ENCODE results near the gene CREG1. TPM values are rescaled to one million over a fixed set of nuclear protein-coding genes. Genes with fewer than 3 reads are reported as not detected.

CREG1 gene
- total and polyA plus RNA-seq, 2 experiments from 2014 or later = 21.2 to 42.7 TPM

- no peak overlapping the region for H3K4me3 ChIP-seq
- ATAC-seq = no peak; the same call in 2 of the 3 replicates
- H3K9me3 Mint-ChIP-seq = no peaks in the 10 kb centered on the region
- peak overlapping the region; percentile 96 for H2AFZ ChIP-seq
- H3K27me3 ChIP-seq (ENCODE audit: insufficient read depth) = no peaks in the 10 kb centered on the region
- H3K36me3 ChIP-seq (ENCODE audit: insufficient read depth) = no peaks in the 10 kb centered on the region
- H4K20me1 ChIP-seq (replicated peaks; ENCODE audit: insufficient read depth) = no peaks in the 10 kb centered on the region
- TF ChIP-seq CTCF (conservative IDR thresholded peaks at IDR 0.05; ENCODE audit: low read depth in 2 of 2) (no peak), NANOG (IDR thresholded peaks at IDR 0.05; ENCODE audit: borderline replicate concordance) (no peak), CREB1 (CRISPR knock-in tag; IDR thresholded peaks at IDR 0.05; ENCODE audit: low read depth) (no peak), JUNB (IDR thresholded peaks at IDR 0.05; ENCODE audit: unreplicated experiment) (no peak), ZNF114 (CRISPR knock-in tag; IDR thresholded peaks at IDR 0.05) (no peak), POLR2AphosphoS5 (IDR thresholded peaks at IDR 0.05; ENCODE audit: low read depth) (no peak), EZH2phosphoT487 (IDR thresholded peaks at IDR 0.05; ENCODE audit: unreplicated experiment) (no peak), ZNF331 (CRISPR knock-in tag; IDR thresholded peaks at IDR 0.05; ENCODE audit: low read depth) (no peak), STAT1 (IDR thresholded peaks at IDR 0.05; ENCODE audit: unreplicated experiment) (no peak)
- TF ChIP-seq, protein P1, sequence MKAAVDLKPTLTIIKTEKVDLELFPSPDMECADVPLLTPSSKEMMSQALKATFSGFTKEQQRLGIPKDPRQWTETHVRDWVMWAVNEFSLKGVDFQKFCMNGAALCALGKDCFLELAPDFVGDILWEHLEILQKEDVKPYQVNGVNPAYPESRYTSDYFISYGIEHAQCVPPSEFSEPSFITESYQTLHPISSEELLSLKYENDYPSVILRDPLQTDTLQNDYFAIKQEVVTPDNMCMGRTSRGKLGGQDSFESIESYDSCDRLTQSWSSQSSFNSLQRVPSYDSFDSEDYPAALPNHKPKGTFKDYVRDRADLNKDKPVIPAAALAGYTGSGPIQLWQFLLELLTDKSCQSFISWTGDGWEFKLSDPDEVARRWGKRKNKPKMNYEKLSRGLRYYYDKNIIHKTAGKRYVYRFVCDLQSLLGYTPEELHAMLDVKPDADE (IDR thresholded peaks at IDR 0.05) = no peak
- no peak for DNase-seq (ENCODE audit: low spot score)
- no peak overlapping the region for H3K27ac Mint-ChIP-seq
- peaks cover 4% of the 10 kb centered on the region; the same call in 1 of the 2 replicates for H3F3A ChIP-seq (replicated peaks; ENCODE audit: low read depth)
- H3K4me1 Mint-ChIP-seq = peaks cover 38% of the 10 kb centered on the region
- H3K79me2 ChIP-seq (replicated peaks; ENCODE audit: insufficient read depth) = no peaks in the 10 kb centered on the region
- H3K27me3 Mint-ChIP-seq (ENCODE audit: insufficient read depth, low read depth, poor library complexity) = peaks cover 22% of the 10 kb centered on the region
- H3K27ac ChIP-seq (ENCODE audit: low read depth) = no peak overlapping the region
- peak overlapping the region; percentile 43; the same call in 1 of the 2 replicates for H3K4me2 ChIP-seq
- no peak overlapping the region for H3K4me3 Mint-ChIP-seq
- H3K4me1 ChIP-seq (ENCODE audit: insufficient read depth) = peaks cover 32% of the 10 kb centered on the region
- H3K9me2 ChIP-seq (ENCODE audit: insufficient read depth) = 0 out of 2 replicates have a peak, but pooled peaks cover 4% of the 10 kb centered on the region
- H3K36me3 Mint-ChIP-seq (ENCODE audit: low read depth) = no peaks in the 10 kb centered on the region
These were observed 61.1 kb downstream of the CREG1 start for GRCh38 chr1:167492481-167492910.

DNA sequence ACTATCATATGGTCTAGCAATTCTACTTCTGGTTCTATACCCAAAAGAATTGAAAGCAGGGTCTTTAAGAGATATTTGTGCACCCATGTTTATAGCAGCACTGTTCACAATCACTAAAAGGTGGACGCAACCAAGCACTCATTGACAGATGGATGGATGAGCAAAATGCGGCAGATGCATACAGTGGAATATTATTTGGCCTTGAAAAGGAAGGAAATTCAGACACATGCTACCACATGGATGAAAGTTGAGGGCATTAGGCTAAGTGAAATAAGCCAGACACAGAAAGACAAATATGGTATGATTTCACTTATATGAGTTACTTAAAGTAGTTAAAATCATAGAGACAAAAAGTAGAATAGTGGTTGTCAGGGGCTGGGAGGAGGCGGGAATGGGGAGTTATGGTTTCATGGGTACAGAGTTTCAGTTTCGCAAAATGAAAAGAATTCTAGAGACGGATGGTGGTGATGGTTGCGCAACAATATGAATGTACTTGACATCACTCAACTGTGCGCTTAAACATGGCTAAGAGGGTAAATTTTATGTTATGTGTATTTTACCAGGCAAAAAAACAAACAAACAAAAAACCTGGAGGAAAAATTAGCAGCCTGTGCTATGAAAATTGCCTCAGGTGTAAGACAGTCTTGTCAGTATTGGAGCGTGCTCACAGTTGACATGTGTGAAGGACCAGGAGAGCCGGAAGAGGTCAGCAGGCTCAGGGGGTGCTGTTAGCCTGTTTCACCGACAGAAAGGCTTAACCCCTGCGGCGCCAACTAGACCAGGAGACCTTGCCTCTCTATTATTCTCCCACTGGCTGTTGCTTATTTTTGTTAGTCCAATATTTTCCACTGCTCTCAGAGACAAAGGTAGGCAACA, 61.7 kb downstream of the CREG1 start:
- DNase-seq (ENCODE audit: low spot score) = peak; percentile 52
- Mint-ChIP-seq H3K36me3 (ENCODE audit: low read depth) (no peaks in the 10 kb centered on the region), H3K4me3 (no peak overlapping the region; the same call in 2 of the 3 replicates), H3K4me1 (peaks cover 38% of the 10 kb centered on the region), H3K9me3 (no peaks in the 10 kb centered on the region), H3K27me3 (ENCODE audit: insufficient read depth, low read depth, poor library complexity) (peaks cover 22% of the 10 kb centered on the region), H3K27ac (no peak overlapping the region)
- H2AFZ ChIP-seq = peak overlapping the region; percentile 96
- peak overlapping the region; percentile 43; the same call in 1 of the 2 replicates for H3K4me2 ChIP-seq
- no peaks in the 10 kb centered on the region for H3K79me2 ChIP-seq (replicated peaks; ENCODE audit: insufficient read depth)
- H3K9me2 ChIP-seq (ENCODE audit: insufficient read depth) = 0 out of 2 replicates have a peak, but pooled peaks cover 4% of the 10 kb centered on the region
- H3K4me1 ChIP-seq (ENCODE audit: insufficient read depth) = peaks cover 32% of the 10 kb centered on the region
- H3K36me3 ChIP-seq (ENCODE audit: insufficient read depth) = no peaks in the 10 kb centered on the region
- no peaks in the 10 kb centered on the region for H3K27me3 ChIP-seq (ENCODE audit: insufficient read depth)
- H3K27ac ChIP-seq (ENCODE audit: low read depth) = no peak overlapping the region
- H4K20me1 ChIP-seq (replicated peaks; ENCODE audit: insufficient read depth) = no peaks in the 10 kb centered on the region
- peak; percentile 43 for ATAC-seq
- H3F3A ChIP-seq (replicated peaks; ENCODE audit: low read depth) = peaks cover 4% of the 10 kb centered on the region; the same call in 1 of the 2 replicates
- no peak overlapping the region for H3K4me3 ChIP-seq
- TF ChIP-seq, protein P2, sequence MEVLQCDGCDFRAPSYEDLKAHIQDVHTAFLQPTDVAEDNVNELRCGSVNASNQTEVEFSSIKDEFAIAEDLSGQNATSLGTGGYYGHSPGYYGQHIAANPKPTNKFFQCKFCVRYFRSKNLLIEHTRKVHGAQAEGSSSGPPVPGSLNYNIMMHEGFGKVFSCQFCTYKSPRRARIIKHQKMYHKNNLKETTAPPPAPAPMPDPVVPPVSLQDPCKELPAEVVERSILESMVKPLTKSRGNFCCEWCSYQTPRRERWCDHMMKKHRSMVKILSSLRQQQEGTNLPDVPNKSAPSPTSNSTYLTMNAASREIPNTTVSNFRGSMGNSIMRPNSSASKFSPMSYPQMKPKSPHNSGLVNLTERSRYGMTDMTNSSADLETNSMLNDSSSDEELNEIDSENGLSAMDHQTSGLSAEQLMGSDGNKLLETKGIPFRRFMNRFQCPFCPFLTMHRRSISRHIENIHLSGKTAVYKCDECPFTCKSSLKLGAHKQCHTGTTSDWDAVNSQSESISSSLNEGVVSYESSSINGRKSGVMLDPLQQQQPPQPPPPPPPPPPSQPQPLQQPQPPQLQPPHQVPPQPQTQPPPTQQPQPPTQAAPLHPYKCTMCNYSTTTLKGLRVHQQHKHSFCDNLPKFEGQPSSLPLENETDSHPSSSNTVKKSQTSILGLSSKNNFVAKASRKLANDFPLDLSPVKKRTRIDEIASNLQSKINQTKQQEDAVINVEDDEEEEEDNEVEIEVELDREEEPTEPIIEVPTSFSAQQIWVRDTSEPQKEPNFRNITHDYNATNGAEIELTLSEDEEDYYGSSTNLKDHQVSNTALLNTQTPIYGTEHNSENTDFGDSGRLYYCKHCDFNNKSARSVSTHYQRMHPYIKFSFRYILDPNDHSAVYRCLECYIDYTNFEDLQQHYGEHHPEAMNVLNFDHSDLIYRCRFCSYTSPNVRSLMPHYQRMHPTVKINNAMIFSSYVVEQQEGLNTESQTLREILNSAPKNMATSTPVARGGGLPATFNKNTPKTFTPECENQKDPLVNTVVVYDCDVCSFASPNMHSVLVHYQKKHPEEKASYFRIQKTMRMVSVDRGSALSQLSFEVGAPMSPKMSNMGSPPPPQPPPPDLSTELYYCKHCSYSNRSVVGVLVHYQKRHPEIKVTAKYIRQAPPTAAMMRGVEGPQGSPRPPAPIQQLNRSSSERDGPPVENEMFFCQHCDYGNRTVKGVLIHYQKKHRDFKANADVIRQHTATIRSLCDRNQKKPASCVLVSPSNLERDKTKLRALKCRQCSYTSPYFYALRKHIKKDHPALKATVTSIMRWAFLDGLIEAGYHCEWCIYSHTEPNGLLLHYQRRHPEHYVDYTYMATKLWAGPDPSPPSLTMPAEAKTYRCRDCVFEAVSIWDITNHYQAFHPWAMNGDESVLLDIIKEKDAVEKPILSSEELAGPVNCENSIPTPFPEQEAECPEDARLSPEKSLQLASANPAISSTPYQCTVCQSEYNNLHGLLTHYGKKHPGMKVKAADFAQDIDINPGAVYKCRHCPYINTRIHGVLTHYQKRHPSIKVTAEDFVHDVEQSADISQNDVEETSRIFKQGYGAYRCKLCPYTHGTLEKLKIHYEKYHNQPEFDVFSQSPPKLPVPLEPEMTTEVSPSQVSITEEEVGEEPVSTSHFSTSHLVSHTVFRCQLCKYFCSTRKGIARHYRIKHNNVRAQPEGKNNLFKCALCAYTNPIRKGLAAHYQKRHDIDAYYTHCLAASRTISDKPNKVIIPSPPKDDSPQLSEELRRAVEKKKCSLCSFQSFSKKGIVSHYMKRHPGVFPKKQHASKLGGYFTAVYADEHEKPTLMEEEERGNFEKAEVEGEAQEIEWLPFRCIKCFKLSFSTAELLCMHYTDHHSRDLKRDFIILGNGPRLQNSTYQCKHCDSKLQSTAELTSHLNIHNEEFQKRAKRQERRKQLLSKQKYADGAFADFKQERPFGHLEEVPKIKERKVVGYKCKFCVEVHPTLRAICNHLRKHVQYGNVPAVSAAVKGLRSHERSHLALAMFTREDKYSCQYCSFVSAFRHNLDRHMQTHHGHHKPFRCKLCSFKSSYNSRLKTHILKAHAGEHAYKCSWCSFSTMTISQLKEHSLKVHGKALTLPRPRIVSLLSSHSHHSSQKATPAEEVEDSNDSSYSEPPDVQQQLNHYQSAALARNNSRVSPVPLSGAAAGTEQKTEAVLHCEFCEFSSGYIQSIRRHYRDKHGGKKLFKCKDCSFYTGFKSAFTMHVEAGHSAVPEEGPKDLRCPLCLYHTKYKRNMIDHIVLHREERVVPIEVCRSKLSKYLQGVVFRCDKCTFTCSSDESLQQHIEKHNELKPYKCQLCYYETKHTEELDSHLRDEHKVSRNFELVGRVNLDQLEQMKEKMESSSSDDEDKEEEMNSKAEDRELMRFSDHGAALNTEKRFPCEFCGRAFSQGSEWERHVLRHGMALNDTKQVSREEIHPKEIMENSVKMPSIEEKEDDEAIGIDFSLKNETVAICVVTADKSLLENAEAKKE (CRISPR knock-in tag; IDR thresholded peaks at IDR 0.05) = no peak

Data from GM23338 (cell line).